ENCODE results near the gene LMNTD2.

LMNTD2 gene, protein sequence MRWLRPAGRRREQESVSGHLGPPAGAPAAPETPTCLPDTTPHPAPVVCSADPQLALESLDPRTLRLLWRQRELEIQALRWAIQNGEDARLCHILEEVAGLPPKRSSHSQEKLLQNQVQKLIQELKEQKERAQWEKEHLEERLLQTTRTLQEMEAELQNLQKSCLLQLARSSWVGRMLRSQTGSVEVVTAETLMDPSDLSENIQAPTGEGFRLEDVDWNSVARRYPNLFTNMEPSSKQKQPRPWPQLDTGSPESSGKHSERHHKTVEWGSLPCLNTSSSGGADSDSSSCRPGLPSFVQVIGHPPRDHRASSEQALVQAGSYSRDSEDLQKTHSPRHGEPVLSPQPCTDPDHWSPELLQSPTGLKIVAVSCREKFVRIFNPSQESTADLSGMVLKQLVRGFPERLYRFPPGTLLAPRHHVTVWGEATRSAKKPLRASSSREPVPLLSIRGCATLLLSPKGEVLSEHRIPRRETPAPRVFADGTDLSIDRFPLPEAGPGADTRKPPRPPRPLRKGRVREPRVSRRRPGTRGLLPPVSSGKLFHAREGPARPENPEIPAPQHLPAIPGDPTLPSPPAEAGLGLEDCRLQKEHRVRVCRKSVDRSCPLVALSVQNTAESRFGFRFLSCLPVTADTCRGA

DNA sequence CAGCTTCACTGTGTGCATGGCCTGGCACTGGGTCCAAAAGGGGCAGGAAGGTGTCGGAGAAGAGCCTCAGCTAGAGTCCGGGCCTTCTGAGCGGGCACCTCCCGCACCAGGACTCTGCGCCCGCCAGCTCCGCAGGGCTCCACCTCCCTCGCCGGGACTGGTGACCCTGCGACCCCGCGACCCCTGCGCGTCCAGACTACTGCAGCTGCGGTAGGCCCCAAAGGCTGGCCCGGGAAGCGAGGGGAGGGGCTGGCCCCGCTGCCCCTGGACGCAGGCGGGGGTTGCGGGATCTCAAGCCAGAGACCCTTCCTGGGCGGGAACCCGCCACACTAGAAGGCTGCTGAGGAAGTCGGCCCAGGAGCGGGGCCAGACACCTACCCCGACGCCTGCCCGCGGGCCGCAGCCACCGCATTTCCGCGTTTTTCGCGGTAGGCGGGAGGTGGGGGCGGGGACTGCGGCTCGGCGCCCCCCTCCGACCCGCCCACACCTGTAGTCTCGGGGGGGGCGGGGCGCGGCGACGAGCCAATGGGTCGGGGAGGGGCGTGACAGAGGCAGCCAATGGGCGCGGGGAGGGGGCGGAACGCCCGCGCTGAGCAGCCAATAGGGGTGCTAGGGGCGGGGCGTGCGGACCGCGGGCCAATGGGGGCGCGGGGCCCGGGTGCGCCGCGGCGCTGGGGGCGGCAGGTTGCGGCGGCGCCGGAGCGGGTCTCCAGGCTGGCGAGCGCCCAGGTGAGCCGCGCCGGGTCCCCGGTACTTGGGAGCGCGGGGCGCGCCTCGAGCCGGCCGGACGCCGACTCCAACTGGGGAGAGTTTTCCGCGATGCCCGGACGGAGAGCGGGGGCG lies at the start of gene LMNTD2, which contains the start of gene RASSF7:
LMNTD2 (minus strand) TSS at position 434 of the 843 bp plus-strand sequence; CDS start at position 412, 22 bp downstream.
RASSF7 (plus strand) TSS at position 666 of the 843 bp plus-strand sequence. CDS start 799 bp downstream, outside the sequence.
- TF ChIP-seq, protein P1, sequence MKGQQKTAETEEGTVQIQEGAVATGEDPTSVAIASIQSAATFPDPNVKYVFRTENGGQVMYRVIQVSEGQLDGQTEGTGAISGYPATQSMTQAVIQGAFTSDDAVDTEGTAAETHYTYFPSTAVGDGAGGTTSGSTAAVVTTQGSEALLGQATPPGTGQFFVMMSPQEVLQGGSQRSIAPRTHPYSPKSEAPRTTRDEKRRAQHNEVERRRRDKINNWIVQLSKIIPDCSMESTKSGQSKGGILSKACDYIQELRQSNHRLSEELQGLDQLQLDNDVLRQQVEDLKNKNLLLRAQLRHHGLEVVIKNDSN (IDR thresholded peaks at IDR 0.05) = 0 out of 2 replicates have a peak, but pooled peaks have one; percentile 4
- TF ChIP-seq NFIC (IDR thresholded peaks at IDR 0.05) (no peak), TEAD4 (IDR thresholded peaks at IDR 0.05) (no peak), CREB1 (IDR thresholded peaks at IDR 0.05; ENCODE audit: low read depth) (peak; percentile 45), ZBTB7A (IDR thresholded peaks at IDR 0.05; ENCODE audit: low read depth) (peak; percentile 94), TCF12 (IDR thresholded peaks at IDR 0.05; ENCODE audit: low read depth) (peak; percentile 49), FOXM1 (IDR thresholded peaks at IDR 0.05; ENCODE audit: borderline replicate concordance, low read depth) (no peak), EGR1 (IDR thresholded peaks at IDR 0.05) (peak; percentile 47), EP300 (IDR thresholded peaks at IDR 0.05; ENCODE audit: borderline replicate concordance) (peak; percentile 39; the same call in 1 of the 2 replicates), TAF1 (IDR thresholded peaks at IDR 0.05; ENCODE audit: low read depth) (peak; percentile 42; the same call in 1 of the 2 replicates)
- TF ChIP-seq, protein P2, sequence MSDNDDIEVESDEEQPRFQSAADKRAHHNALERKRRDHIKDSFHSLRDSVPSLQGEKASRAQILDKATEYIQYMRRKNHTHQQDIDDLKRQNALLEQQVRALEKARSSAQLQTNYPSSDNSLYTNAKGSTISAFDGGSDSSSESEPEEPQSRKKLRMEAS (IDR thresholded peaks at IDR 0.05) = peak; percentile 52

DNA sequence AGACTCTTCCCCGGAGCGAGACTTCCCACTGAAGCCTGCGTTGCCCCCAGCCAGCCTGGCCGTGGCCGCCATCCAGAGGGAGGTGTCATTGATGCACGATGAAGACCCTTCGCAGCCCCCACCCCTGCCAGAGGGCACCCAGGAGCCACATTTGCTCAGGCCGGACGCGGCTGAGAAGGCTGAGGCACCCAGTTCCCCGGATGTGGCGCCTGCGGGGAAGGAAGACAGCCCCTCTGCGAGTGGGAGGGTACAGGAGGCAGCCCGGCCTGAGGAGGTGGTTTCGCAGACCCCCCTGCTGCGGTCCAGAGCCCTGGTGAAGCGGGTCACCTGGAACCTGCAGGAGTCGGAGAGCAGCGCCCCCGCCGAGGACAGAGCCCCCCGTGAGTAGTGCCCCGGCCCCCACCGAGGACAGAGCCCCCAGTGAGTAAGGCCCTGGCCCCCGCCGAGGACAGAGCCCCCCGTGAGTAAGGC lies 48.8 kb upstream of the LMNTD2 start:
- TF ChIP-seq FOXM1 (IDR thresholded peaks at IDR 0.05; ENCODE audit: borderline replicate concordance, low read depth) (no peak), EGR1 (IDR thresholded peaks at IDR 0.05) (no peak), RAD21 (IDR thresholded peaks at IDR 0.05; ENCODE audit: low read depth) (no peak)

DNA sequence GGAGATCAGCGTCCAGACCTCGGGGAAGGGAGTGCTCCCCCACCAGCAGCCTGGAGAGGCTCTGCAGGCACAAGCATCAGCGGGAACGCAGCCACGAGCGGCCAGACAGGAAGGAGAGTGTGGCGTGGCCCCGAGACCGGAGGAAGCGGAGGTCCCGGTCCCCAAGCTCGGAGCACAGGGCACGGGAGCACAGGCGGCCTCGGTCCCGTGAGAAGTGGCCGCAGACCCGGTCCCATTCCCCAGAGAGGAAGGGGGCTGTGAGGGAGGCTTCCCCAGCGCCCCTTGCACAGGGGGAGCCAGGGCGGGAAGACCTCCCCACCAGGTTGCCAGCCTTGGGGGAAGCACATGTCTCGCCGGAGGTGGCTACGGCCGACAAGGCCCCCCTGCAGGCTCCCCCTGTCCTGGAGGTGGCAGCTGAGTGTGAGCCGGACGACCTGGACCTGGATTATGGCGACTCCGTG lies 48.3 kb upstream of the LMNTD2 start:
- no peak for TF ChIP-seq RAD21 (IDR thresholded peaks at IDR 0.05; ENCODE audit: low read depth)
- TF ChIP-seq TEAD4 (IDR thresholded peaks at IDR 0.05) = no peak
- TF ChIP-seq TAF1 (IDR thresholded peaks at IDR 0.05; ENCODE audit: low read depth) = no peak
- TF ChIP-seq, protein P2 (IDR thresholded peaks at IDR 0.05) = no peak
- TF ChIP-seq EGR1 (IDR thresholded peaks at IDR 0.05) = no peak
- no peak for TF ChIP-seq ZBTB7A (IDR thresholded peaks at IDR 0.05; ENCODE audit: low read depth)
- no peak for TF ChIP-seq CREB1 (IDR thresholded peaks at IDR 0.05; ENCODE audit: low read depth)
- TF ChIP-seq EP300 (IDR thresholded peaks at IDR 0.05; ENCODE audit: borderline replicate concordance) = no peak

DNA sequence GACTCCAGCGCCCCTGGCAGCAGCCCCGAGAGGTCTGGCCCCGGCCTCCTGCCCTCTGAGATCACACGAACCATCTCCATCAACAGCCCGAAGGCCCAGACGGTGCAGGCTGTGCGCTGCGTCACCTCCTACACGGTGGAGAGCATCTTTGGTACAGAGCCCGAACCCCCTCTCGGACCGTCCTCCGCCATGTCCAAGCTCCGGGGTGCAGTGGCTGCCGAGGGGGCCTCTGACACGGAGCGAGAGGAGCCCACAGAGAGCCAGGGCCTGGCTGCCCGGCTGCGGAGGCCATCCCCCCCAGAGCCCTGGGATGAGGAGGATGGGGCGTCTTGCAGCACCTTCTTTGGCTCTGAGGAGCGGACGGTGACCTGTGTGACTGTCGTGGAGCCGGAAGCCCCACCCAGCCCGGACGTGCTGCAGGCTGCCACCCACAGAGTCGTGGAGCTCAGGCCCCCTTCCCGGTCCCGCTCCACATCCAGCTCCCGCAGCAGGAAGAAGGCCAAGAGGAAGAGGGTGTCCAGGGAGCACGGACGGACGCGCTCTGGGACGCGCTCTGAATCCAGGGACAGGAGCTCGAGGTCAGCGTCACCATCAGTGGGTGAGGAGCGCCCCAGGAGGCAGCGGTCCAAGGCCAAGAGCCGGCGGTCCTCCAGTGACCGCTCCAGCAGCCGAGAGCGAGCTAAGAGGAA lies 47.6 kb upstream of the LMNTD2 start:
- TF ChIP-seq, protein P3, sequence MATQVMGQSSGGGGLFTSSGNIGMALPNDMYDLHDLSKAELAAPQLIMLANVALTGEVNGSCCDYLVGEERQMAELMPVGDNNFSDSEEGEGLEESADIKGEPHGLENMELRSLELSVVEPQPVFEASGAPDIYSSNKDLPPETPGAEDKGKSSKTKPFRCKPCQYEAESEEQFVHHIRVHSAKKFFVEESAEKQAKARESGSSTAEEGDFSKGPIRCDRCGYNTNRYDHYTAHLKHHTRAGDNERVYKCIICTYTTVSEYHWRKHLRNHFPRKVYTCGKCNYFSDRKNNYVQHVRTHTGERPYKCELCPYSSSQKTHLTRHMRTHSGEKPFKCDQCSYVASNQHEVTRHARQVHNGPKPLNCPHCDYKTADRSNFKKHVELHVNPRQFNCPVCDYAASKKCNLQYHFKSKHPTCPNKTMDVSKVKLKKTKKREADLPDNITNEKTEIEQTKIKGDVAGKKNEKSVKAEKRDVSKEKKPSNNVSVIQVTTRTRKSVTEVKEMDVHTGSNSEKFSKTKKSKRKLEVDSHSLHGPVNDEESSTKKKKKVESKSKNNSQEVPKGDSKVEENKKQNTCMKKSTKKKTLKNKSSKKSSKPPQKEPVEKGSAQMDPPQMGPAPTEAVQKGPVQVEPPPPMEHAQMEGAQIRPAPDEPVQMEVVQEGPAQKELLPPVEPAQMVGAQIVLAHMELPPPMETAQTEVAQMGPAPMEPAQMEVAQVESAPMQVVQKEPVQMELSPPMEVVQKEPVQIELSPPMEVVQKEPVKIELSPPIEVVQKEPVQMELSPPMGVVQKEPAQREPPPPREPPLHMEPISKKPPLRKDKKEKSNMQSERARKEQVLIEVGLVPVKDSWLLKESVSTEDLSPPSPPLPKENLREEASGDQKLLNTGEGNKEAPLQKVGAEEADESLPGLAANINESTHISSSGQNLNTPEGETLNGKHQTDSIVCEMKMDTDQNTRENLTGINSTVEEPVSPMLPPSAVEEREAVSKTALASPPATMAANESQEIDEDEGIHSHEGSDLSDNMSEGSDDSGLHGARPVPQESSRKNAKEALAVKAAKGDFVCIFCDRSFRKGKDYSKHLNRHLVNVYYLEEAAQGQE (IDR thresholded peaks at IDR 0.05; ENCODE audit: low read depth) = no peak
- TF ChIP-seq RAD21 (IDR thresholded peaks at IDR 0.05; ENCODE audit: low read depth) (no peak), NFIC (IDR thresholded peaks at IDR 0.05) (no peak), TAF1 (IDR thresholded peaks at IDR 0.05; ENCODE audit: low read depth) (no peak), EP300 (IDR thresholded peaks at IDR 0.05; ENCODE audit: borderline replicate concordance) (no peak), TCF12 (IDR thresholded peaks at IDR 0.05; ENCODE audit: low read depth) (no peak)
- TF ChIP-seq, protein P1 (IDR thresholded peaks at IDR 0.05) = no peak

DNA sequence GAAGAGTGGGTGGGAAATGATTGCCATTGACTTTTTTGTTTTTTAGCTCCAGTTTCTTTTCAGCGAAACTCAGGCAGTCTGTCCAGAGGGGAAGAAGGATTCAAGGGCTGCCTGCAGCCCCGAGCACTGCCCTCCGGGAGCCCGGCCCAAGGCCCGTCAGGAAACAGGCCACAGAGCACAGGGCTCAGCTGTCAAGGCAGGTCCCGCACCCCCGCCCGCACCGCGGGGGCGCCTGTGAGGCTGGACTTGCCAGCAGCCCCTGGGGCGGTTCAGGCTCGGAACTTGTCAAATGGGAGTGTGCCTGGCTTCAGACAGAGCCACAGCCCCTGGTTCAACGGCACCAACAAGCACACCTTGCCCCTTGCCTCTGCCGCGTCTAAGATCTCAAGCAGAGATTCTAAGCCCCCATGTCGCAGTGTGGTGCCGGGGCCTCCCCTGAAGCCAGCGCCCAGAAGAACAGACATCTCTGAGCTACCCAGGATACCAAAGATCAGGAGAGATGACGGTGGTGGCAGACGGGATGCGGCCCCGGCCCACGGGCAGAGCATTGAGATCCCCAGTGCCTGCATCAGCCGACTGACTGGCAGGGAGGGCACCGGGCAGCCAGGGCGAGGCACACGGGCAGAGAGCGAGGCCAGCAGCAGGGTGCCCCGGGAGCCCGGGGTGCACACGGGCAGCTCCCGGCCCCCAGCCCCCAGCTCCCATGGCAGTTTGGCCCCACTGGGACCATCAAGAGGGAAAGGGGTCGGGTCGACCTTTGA lies 46.7 kb upstream of the LMNTD2 start:
- 0 out of 2 replicates have a peak, but pooled peaks have one; percentile 15 for TF ChIP-seq EP300 (IDR thresholded peaks at IDR 0.05; ENCODE audit: borderline replicate concordance)
- TF ChIP-seq, protein P1 (IDR thresholded peaks at IDR 0.05) = no peak
